Activated T-helper 2 cell treated with anti-CD3 and anti-CD28 coated beads, Interferon-gamma antibody, Interleukin-2, Interleukin-4, amounts not matched to agents 10 μg/mL and 5 μg/mL and 100 μg/mL, durations not matched to agents 14 hours and 24 hours and 36 hours (primary cell): Measurements from ENCODE around the gene GALR2. TPM values are rescaled to one million over a fixed set of nuclear protein-coding genes. Genes with fewer than 3 reads are reported as not detected.
"Not testable (repeated sequence)": the region's sequence is repeated elsewhere in the genome, so short reads cannot be mapped to it uniquely, and the experiment has no call there.

Experiments
- DNase-seq: peaks from one replicate; pipeline ENCODE4 v3.0.0; 2021; ENCODE audit warnings: low spot score
- H3K27ac Mint-ChIP-seq: one replicate; pipeline ENCODE4 v1.8.0; 2021; ENCODE audit warnings: mixed read lengths
- H3K27me3 Mint-ChIP-seq: one replicate; pipeline ENCODE4 v1.8.0; 2021; ENCODE audit warnings: low read depth, mixed read lengths
- H3K36me3 Mint-ChIP-seq: one replicate; pipeline ENCODE4 v1.8.0; 2021; ENCODE audit warnings: low read depth, mixed read lengths
- H3K4me1 Mint-ChIP-seq: one replicate; pipeline ENCODE4 v1.8.0; 2021; ENCODE audit warnings: low read depth, mixed read lengths
- H3K4me3 Mint-ChIP-seq: one replicate; pipeline ENCODE4 v1.8.0; 2021; ENCODE audit warnings: low read depth, mild to moderate bottlenecking, moderate library complexity, mixed read lengths
- H3K9me3 Mint-ChIP-seq: one replicate; pipeline ENCODE4 v1.8.0; 2021; ENCODE audit warnings: mixed read lengths
- intact Hi-C: fragments of 100-400 bp; cut with micrococcal nuclease; formaldehyde crosslinking; loops from one replicate; pipeline ENCODE4 v1.15.1; 2023
- total RNA-seq: library from RNA; stranded (reverse); gene quantifications from 2 replicates; pipeline ENCODE4 v1.2.3, GENCODE V29; 2022

GALR2 gene
- total RNA-seq, 1 donor from 2014 or later: 10.7 TPM

DNA sequence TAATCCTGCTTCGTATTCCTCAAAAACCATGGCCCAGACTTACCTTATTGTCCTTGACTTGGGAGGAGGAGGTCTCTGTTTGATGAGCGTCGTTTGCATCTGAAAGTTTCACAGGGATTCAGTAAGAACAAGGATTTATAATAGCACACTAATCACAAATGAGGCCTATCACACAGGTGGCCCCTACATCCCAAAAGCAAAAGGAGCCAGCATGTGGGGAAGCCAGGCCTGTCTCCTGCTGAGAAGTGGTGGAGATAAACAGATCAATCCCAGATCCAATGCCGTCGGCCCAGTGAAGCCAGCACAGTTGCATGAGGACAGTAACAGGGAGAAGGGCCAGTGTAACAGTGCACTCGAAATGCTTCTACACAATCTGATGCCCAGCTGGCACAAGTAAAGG lies 34.2 kb upstream of the GALR2 start:
- intact Hi-C loops: no loop called here
- H3K4me3 Mint-ChIP-seq: no peak overlapping the region
- no peak overlapping the region for H3K27ac Mint-ChIP-seq
- DNase-seq: no peak
- H3K4me1 Mint-ChIP-seq: no peaks in the 10 kb centered on the region
- no peaks in the 10 kb centered on the region for H3K9me3 Mint-ChIP-seq
- peaks cover 73% of the 10 kb centered on the region for H3K36me3 Mint-ChIP-seq
- H3K27me3 Mint-ChIP-seq: no peaks in the 10 kb centered on the region

GRCh38 chr17:76042868-76043267 lies 31.7 kb upstream of the GALR2 start:
- H3K27ac Mint-ChIP-seq, H3K27me3 Mint-ChIP-seq, intact Hi-C loops, H3K4me3 Mint-ChIP-seq, H3K4me1 Mint-ChIP-seq, H3K9me3 Mint-ChIP-seq, DNase-seq: not testable (repeated sequence)
- peaks cover 83% of the 10 kb centered on the region for H3K36me3 Mint-ChIP-seq

DNA sequence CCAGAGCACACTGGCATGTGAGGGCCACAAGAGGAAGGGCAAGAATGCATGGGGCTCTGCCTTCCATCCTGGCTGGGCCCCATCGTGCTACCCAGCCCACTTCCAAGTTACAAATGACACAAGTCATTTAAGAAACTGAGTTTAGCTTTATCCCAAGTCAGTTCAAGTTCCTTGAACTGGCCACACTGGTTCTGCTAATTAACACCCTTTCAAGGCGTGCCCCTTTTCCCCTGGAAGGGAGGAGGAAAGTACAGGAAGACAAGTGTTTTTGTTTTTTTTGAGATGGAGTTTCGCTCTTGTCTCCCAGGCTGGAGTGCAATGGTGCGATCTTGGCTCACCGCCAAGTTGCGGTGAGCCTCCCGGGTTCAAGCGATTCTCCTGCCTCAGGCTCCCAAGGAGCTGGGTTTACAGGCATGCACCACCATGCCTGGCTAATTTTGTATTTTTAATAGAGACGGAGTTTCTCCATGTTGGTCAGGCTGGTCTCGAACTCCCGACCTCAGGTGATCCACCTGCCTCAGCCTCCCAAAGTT lies 30.0 kb upstream of the GALR2 start:
- H3K4me1 Mint-ChIP-seq, intact Hi-C loops: not testable (repeated sequence)

DNA sequence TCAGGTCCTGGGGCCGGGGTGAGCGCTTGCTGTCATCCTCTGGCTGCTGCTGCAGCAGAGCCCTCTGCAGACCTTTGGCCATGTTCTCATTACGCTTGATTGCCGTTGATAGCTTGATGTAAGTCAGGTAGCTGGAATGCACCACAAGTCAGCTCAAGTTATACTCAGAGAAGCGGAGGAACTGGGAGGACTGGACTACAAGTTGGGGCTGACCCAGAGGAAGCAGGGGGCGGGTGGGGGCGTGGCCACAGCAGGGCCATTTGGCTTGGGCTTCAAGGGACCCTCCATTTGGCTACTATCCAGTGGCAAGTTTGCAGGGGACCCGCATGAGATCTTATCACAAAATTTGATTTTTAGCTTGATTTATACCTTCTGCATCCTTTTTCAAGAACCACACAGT lies 28.5 kb upstream of the GALR2 start:
- no peaks in the 10 kb centered on the region for H3K27me3 Mint-ChIP-seq
- peaks cover 82% of the 10 kb centered on the region for H3K36me3 Mint-ChIP-seq
- DNase-seq: no peak
- peaks cover 4% of the 10 kb centered on the region for H3K4me1 Mint-ChIP-seq
- no peak overlapping the region for H3K4me3 Mint-ChIP-seq
- no peaks in the 10 kb centered on the region for H3K9me3 Mint-ChIP-seq
- intact Hi-C loops: no loop called here
- no peak overlapping the region for H3K27ac Mint-ChIP-seq

More for the DNA sequence above, 30.0 kb upstream of the GALR2 start:
- H3K27ac Mint-ChIP-seq, H3K27me3 Mint-ChIP-seq, H3K4me3 Mint-ChIP-seq, DNase-seq, H3K9me3 Mint-ChIP-seq: not testable (repeated sequence)
- peaks cover 82% of the 10 kb centered on the region for H3K36me3 Mint-ChIP-seq

DNA sequence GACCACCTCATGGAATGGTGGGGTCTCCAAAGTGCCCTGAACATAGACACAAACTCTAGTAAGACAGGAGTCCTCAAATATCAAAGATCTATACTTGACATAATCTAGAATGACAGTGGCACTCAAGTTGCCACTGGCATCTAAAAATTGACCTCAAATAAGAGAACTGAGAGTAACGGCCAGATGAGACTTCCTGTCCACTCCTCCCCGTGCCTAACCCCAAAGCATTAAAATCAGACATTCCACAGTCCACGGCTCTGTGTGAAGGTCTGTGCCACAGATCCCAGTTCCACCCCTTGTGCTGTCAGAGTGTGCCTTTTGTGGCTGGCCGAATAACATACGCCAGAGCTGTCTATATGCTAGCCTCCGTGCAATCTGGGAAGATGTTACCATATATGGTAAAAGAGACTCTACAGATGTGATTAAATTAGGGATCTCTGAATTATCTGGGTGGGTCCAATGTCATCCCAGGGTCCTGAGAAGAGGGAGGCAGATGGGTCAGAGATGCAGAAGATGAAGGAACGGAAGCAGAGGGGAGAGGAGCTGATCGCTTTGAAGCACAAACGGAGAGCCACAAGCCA lies 26.5 kb upstream of the GALR2 start:
- Mint-ChIP-seq H3K4me1 (peaks cover 6% of the 10 kb centered on the region), H3K4me3 (no peak overlapping the region), H3K9me3 (no peaks in the 10 kb centered on the region), H3K27me3 (no peaks in the 10 kb centered on the region), H3K27ac (no peak overlapping the region), H3K36me3 (peaks cover 76% of the 10 kb centered on the region)
- intact Hi-C loops: no loop called here
- no peak for DNase-seq

- no peak for DNase-seq
- Mint-ChIP-seq H3K4me1 (peaks cover 10% of the 10 kb centered on the region), H3K36me3 (peaks cover 76% of the 10 kb centered on the region), H3K9me3 (no peaks in the 10 kb centered on the region), H3K27ac (no peak overlapping the region), H3K27me3 (no peaks in the 10 kb centered on the region), H3K4me3 (no peak overlapping the region)
- intact Hi-C loops: no loop called here
Measured at GRCh38 chr17:76048711-76049110, 25.9 kb upstream of the GALR2 start.

DNA sequence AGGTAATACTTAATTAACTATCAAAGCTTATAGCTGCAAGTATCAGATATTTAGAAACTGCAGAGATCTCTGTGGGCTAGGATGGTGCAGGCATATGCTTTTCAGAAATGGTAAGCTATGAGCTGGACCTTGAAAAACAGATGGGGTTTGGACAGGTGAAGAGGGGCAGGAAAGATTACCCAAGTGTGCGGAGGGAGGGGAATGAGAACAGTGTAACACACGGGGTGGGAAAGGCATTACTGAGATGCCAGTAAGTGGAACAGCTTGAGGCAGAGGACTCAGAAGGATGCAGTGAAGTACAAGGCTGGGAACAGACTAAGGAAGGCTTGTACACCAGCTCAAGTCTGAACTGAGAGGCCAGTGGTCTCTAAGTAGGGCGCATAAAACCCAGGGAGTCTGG lies 25.3 kb upstream of the GALR2 start:
- intact Hi-C loops: no loop called here

DNA sequence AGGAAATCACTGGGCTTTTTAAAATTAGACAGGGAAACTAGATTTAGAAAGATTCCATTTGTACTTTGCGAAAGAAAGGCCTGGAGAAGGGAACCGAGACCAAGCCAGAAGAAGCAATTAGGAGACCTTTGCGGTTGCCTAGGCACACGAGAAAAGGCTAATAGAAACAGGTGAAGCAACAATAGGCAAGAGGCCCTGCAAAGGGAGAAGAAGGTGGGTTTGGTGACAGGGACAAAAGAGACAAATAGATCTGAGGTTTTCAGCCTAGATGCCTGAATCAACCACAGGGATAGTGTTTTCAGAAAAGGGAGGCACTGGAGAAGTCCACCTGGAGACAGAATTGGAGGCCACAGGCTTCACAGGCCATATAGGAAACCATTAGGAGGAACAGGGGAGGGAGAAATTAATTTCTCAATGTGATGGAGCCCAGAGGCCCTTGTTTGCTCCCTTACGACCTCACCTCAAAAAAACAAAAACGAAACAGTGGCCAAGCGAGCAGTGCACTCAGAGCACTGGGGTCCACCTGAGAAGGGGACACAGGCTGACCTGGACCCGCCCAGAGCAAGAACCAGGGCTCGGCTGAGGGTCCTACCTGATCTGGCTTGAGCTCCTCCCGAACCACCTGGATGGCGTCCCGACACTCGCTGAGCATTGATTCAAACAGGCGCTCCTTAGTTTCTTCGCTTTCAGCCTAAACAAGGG lies 24.6 kb upstream of the GALR2 start:
- no peaks in the 10 kb centered on the region for H3K27me3 Mint-ChIP-seq
- DNase-seq: no peak
- H3K4me3 Mint-ChIP-seq: no peak overlapping the region
- no peak overlapping the region for H3K27ac Mint-ChIP-seq
- peaks cover 69% of the 10 kb centered on the region for H3K36me3 Mint-ChIP-seq
- intact Hi-C loops: no loop called here
- peaks cover 15% of the 10 kb centered on the region for H3K4me1 Mint-ChIP-seq
- no peaks in the 10 kb centered on the region for H3K9me3 Mint-ChIP-seq

More for the DNA sequence above, 25.3 kb upstream of the GALR2 start:
- Mint-ChIP-seq H3K27me3 (no peaks in the 10 kb centered on the region), H3K27ac (peak overlapping the region; percentile 8), H3K4me3 (no peak overlapping the region), H3K9me3 (no peaks in the 10 kb centered on the region), H3K36me3 (peaks cover 76% of the 10 kb centered on the region), H3K4me1 (peaks cover 15% of the 10 kb centered on the region)
- no peak for DNase-seq

DNA sequence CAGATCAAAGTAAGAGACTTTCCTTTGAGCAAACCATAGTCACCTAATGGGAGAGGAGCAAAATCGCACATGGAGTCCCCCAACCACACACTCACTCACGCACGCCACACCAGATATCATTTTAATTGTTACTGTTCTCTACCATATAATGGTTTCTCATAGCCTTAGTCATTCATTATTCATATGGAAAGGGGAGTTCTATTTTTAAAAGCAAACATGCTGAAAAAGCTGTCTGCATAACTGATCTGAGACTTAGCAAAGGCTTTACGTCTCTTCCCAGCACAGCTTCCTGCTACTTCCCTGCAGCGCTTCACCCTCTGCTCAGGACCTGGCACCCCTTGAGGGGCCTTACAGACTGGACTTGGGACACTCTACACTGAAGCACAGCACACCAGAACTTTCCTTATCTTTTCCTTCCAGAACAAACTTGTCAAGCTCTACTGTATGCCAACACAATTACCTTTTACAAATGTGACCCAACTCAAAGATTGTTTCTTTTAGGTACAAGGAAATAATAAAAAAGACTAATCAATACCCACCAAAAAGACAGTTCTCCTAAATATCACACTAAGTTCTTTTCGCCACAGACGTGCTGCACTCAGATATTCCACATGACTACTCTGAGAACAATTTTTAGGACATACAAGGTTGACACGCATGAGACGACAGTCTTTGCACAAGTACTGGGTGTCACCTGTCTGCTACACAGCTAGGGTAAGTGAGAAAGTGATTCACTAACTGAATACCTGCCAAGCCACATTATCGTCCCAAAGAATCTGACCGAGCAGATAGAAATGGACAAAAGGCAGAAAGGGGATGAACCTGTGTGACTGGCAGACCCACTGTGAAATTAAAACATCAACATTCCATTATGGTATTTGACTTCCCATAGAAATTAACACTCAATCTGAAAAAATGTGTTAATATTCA lies 23.8 kb upstream of the GALR2 start:
- Mint-ChIP-seq H3K9me3 (no peaks in the 10 kb centered on the region), H3K27ac (no peak overlapping the region), H3K4me3 (no peak overlapping the region), H3K4me1 (peaks cover 15% of the 10 kb centered on the region), H3K36me3 (peaks cover 66% of the 10 kb centered on the region), H3K27me3 (no peaks in the 10 kb centered on the region)
- intact Hi-C loops: no loop called here
- DNase-seq: no peak

DNA sequence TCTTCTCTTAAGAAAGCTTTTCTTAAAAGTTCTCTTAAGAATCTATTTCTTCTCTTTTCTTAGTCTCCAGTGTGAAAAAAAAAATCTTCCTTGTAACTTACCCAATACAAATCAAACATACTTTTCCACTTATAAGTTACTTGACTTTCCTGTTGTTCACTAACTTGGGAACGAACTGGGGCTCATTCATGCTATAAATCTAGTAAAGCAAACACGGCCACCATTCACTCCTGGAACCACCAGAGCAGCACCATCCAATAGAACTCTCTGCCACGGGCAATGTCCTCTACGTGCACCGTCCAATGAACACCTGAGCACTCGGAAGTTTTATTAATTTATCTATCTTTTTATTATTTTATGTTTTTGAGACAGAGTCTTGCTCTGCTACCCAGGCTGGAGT lies 23.0 kb upstream of the GALR2 start:
- Mint-ChIP-seq H3K4me1 (peaks cover 15% of the 10 kb centered on the region), H3K4me3 (no peak overlapping the region), H3K27me3 (no peaks in the 10 kb centered on the region), H3K36me3 (peaks cover 66% of the 10 kb centered on the region), H3K9me3 (no peaks in the 10 kb centered on the region), H3K27ac (no peak overlapping the region)
- DNase-seq: no peak
- intact Hi-C loops: no loop called here

DNA sequence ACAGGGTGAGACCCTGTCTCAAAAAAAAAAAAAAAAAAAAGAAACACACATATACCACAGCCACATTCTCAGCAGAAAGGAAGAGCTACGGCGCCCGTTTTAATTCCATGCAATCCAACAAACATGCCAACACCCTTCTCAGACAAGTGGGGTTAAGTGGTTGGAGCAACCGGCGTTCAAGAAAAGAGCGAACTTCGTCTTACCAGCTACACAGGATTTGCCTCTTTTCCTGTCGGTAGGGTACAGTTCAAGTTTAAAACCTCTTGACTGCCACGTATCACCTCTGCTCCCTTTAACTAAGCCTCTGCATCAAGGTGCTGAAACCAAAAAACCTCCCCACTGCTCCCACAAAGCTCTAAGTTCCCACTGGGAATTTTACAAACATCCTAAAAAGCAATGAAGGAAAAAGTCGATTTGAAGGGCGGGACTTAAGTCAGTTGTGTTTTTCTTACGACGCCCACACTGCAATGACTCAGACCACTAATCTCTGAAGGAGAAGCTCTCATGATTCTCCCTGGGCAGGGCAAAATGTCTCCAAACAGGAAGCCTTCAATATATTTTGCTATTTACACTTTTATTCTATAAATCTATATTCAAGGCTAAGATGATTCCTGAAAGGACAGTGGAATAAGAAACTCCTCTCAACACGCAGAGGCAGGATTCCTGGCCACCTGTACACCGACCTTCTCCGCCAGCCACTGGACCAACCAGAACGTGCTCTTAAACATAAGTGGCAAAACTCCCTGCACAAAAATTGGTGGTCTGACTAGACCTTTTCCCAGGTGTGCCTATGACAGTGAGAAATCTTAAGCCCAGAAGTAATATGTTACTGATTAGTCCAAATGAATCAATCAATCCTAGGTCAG lies 21.1 kb upstream of the GALR2 start:
- Mint-ChIP-seq H3K9me3 (no peaks in the 10 kb centered on the region), H3K27ac (peak overlapping the region; percentile 8), H3K4me3 (no peak overlapping the region), H3K36me3 (peaks cover 72% of the 10 kb centered on the region), H3K27me3 (no peaks in the 10 kb centered on the region), H3K4me1 (peaks cover 15% of the 10 kb centered on the region)
- intact Hi-C loops: no loop called here
- no peak for DNase-seq

- H3K36me3 Mint-ChIP-seq: peaks cover 72% of the 10 kb centered on the region
- DNase-seq: no peak
- no peaks in the 10 kb centered on the region for H3K9me3 Mint-ChIP-seq
- intact Hi-C loops: no loop called here
- H3K27me3 Mint-ChIP-seq: no peaks in the 10 kb centered on the region
- no peak overlapping the region for H3K4me3 Mint-ChIP-seq
- H3K4me1 Mint-ChIP-seq: peaks cover 14% of the 10 kb centered on the region
- H3K27ac Mint-ChIP-seq: no peak overlapping the region
Measured at GRCh38 chr17:76054112-76054476, 20.5 kb upstream of the GALR2 start.
